D721Med (cell line): ENCODE measurements around the gene STARD6.
A peak's percentile ranks its signal among the peaks of the same experiment; 100 is the strongest.

ENCODE experiments used
- DNase-seq: peaks from one replicate; pipeline ENCODE4 v3.0.0; 2011; ENCODE audit warnings: low spot score; ENCODE audit not compliant: insufficient read length
- FAIRE-seq: peaks from 2 replicates; lab custom pipeline; 2011; peaks lifted over from hg19 to GRCh38; lab: Jason Lieb, UNC
- TF ChIP-seq, protein P1 (sequence below): IDR thresholded peaks from 2 replicates; pipeline ENCODE4 v1.5.1; 2012; ENCODE audit warnings: mild to moderate bottlenecking, control low read depth; ENCODE audit not compliant: insufficient read depth; ENCODE audit errors: missing control alignments

The STARD6 gene, protein sequence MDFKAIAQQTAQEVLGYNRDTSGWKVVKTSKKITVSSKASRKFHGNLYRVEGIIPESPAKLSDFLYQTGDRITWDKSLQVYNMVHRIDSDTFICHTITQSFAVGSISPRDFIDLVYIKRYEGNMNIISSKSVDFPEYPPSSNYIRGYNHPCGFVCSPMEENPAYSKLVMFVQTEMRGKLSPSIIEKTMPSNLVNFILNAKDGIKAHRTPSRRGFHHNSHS

DNA sequence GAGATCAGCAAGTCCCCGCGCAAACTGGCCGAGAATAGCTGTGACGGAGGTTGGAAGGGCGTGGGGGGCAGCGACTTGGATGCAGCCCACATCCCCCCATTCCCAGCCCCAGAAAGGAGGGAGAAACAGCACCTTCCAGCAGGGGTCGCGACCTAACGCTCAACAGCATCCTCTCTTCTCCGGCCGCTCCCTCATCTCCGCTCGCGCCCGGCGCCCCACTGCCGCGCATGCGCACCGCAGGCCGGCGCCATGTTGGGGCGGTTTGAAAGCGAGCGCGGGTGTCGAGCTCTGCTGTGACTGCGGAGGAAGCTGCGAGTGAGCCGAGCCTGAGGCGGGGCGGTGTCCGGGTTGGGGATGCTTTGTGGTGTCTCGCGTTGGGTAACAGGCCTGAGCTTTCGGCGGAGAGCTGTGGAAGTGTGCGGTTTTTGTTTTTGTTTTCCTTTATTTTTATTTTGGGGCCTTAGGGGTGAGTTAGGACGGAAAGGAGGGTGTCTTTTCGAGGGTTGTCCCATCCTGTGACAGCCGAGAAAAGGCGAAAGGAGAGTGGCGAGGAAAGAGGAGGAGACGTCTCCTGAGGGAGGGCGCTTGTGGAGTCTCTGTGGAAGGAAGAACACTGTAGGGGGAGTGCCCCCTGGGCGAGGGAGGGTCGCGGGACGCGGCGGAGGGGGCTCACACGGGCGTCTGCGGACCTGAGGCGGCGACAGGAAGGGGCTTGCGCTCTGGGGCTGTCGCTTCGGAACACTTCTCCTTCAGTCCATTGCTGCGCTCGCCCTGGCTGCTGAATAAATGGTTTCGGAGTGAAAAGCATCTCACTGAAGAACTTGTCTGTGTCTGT is at the start of gene STARD6, which contains the start of gene C18orf54:
Gene STARD6 (minus strand): TSS at position 199 of the 835 bp plus-strand sequence. CDS start 3,285 bp downstream, outside the sequence.
Gene C18orf54 (plus strand): TSS at position 247 of the 835 bp plus-strand sequence. CDS start 2,667 bp downstream, outside the sequence.
- peak; percentile 98 for DNase-seq
- TF ChIP-seq, protein P1, sequence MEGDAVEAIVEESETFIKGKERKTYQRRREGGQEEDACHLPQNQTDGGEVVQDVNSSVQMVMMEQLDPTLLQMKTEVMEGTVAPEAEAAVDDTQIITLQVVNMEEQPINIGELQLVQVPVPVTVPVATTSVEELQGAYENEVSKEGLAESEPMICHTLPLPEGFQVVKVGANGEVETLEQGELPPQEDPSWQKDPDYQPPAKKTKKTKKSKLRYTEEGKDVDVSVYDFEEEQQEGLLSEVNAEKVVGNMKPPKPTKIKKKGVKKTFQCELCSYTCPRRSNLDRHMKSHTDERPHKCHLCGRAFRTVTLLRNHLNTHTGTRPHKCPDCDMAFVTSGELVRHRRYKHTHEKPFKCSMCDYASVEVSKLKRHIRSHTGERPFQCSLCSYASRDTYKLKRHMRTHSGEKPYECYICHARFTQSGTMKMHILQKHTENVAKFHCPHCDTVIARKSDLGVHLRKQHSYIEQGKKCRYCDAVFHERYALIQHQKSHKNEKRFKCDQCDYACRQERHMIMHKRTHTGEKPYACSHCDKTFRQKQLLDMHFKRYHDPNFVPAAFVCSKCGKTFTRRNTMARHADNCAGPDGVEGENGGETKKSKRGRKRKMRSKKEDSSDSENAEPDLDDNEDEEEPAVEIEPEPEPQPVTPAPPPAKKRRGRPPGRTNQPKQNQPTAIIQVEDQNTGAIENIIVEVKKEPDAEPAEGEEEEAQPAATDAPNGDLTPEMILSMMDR, result peak; percentile 41
- FAIRE-seq, result peak; percentile 88

DNA sequence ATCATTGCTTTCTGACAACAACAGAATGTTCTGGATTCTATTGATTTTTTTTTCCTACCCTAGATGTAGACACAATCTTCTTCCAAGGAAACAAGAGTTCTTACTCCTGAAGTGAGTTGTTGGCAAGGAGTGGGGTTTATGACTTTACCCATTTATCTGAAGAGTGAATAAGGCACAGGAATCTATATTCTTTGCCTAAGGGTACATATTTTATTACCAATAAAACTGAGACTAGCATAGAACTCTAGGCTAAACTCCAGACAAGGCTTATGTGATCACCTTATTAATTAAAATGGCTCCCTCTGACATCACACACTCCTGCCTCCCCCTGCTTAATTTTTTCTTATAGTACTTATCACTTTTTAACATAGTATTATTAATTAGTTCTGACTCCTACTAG is 47.6 kb upstream of the STARD6 start:
- FAIRE-seq (peak; percentile 97), DNase-seq (no peak)
- TF ChIP-seq, protein P1, result no peak

DNA sequence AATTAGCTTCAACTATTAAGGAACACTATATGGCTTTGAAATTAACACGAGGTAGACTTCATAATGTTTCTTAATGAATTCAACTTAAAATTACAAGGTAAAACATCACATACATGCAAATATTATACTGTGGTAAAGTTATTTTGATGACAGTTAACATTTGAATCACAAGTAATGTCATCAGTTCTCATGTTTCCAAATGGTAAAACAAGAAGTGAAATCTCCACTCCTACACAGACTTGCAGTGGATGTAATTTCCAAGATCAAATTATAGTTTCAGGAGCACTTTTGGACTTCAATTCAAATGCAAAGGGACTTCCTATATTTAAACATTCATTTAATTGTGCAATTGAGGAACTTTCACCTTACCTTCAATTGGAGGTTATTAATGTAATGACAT is 39.1 kb upstream of the STARD6 start:
- DNase-seq, result no peak
- peak; percentile 99 for FAIRE-seq
- TF ChIP-seq, protein P1, result no peak

DNA sequence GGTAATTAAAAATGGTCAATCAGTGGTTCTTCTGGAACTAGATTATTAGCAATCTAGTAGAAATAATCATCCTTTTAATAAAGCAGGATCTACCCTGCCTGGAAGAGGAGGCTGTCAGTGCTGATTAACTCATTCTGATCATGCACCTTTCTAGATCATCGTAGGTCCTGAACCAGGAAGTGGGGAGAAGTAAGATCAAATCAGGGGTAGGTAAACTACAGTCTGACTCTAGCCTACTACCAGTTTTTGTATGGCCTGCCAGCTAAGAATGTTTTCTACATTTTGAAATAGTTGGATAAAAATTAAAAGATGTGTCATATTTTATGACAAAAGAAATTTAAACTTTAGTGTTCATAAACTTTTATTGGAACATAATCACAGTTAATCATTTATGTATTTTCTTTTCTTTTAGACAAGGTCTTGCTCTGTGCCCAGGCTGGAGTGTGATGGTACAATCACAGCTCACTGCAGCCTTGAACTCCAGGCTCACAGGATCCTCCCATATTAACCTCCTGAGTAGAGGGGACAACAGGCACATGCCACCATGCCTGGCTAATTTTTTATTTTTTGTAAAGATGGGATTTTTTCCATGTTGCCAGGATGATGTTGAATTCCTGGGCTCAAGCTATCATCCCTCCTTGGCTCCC is 36.1 kb upstream of the STARD6 start:
- DNase-seq (no peak), FAIRE-seq (no peak)
- TF ChIP-seq, protein P1, result no peak

DNA sequence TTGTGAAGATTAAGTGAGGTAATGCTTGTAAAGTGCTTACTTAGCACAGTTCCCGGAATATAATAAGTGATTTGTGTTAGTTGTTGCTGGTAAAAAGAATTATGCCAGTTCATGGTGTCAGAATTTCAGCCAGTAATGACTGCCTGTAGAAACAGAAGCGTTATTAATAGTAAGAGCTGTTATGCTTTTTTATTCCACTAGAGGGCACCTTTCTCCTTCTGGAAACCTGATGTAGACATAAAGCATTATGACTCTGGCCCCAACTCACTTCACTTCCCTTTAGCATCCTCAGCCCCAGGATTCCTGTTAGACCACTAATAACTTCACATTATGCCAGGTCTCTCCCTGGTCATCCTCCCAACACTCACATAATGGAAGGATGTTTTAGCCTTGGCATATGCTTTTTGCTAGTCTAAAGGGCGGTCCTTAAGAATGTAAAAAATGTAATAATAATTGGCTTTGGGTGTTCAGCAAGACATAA is 34.9 kb upstream of the STARD6 start:
- TF ChIP-seq, protein P1, result peak; percentile 59
- DNase-seq (peak; percentile 29), FAIRE-seq (peak; percentile 100)

DNA sequence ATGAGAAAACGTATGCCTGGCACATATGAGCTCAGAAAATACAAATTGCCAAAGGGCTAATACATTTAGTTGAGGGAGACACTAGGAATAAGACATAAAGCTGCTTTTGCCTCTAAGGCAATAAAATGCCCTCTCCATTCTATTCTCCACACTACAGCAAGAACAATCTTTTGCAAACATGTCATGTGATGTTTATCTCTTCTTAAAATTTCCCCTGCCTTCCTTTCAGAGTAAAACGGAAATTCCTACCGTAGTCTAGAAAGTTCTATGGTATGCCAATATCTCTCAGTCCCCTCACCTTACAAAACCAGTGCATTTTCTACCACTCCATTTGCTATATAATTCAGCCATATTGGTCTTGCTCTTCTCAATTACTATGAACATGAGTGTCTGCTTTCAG is 33.2 kb upstream of the STARD6 start:
- DNase-seq (no peak), FAIRE-seq (no peak)
- TF ChIP-seq, protein P1, result no peak
